GM23248 (cell line): ENCODE results near the gene EFHD1. TPM values are rescaled to one million over a fixed set of nuclear protein-coding genes. Genes with fewer than 3 reads are reported as not detected.

ENCODE experiments used
- DNase-seq: peaks from one replicate; pipeline ENCODE4 v3.0.0-alpha.2; 2015
- H2AFZ ChIP-seq: fragments of 200-600 bp; sonication (generic); 2 replicates; pipeline ENCODE4 v1.6.1; 2016; ENCODE audit warnings: antibody characterized with exemption
- H3F3A ChIP-seq: fragments of 200-600 bp; sonication (generic); 2 replicates; pipeline ENCODE4 v1.6.1; 2016; ENCODE audit warnings: mild to moderate bottlenecking, antibody characterized with exemption, mixed run types; ENCODE audit not compliant: insufficient read depth
- H3K27ac ChIP-seq: fragments of 200-600 bp; sonication (generic); 2 replicates; pipeline ENCODE4 v1.5.1; 2016; ENCODE audit warnings: mild to moderate bottlenecking
- H3K27me3 ChIP-seq: fragments of 200-600 bp; sonication (generic); replicated peaks from 2 replicates; pipeline ENCODE4 v1.6.1; 2016; ENCODE audit warnings: mild to moderate bottlenecking; ENCODE audit not compliant: insufficient read depth
- H3K36me3 ChIP-seq: fragments of 200-600 bp; sonication (generic); 2 replicates; pipeline ENCODE4 v1.6.1; 2016; ENCODE audit warnings: low read depth, mild to moderate bottlenecking
- H3K4me1 ChIP-seq: fragments of 200-600 bp; sonication (generic); 2 replicates; pipeline ENCODE4 v1.6.1; 2016; ENCODE audit warnings: mild to moderate bottlenecking; ENCODE audit not compliant: insufficient read depth
- H3K4me2 ChIP-seq: fragments of 200-600 bp; sonication (generic); one replicate; pipeline ENCODE4 v1.6.1; 2016; ENCODE audit warnings: mild to moderate bottlenecking; ENCODE audit not compliant: unreplicated experiment
- H3K4me3 ChIP-seq: fragments of 200-600 bp; sonication (generic); 2 replicates; pipeline ENCODE4 v1.5.1; 2016; ENCODE audit warnings: mild to moderate bottlenecking
- H3K79me2 ChIP-seq: fragments of 200-600 bp; sonication (generic); 2 replicates; pipeline ENCODE4 v1.6.1; 2016; ENCODE audit warnings: mild to moderate bottlenecking; ENCODE audit not compliant: insufficient read depth
- H3K9ac ChIP-seq: fragments of 200-600 bp; sonication (generic); 2 replicates; pipeline ENCODE4 v1.6.1; 2016; ENCODE audit warnings: mild to moderate bottlenecking
- H3K9me2 ChIP-seq: fragments of 200-600 bp; sonication (generic); 2 replicates; pipeline ENCODE4 v1.6.1; 2016; ENCODE audit warnings: mixed run types, mild to moderate bottlenecking, moderate library complexity; ENCODE audit not compliant: insufficient read depth
- H3K9me3 ChIP-seq: fragments of 200-600 bp; sonication (generic); one replicate; pipeline ENCODE4 v1.6.1; 2017; ENCODE audit warnings: low read depth
- H4K20me1 ChIP-seq: fragments of 200-600 bp; sonication (generic); 2 replicates; pipeline ENCODE4 v1.6.0; 2016; ENCODE audit not compliant: insufficient read depth
- EZH2 ChIP-seq: fragments of 200-600 bp; sonication (generic); IDR thresholded peaks from 2 replicates; pipeline ENCODE4 v1.6.1; 2018; ENCODE audit warnings: antibody characterized with exemption, mild to moderate bottlenecking; ENCODE audit not compliant: insufficient read depth, poor library complexity, severe bottlenecking
- EZH2phosphoT487 ChIP-seq: fragments of 200-600 bp; sonication (generic); IDR thresholded peaks from 2 replicates; pipeline ENCODE4 v1.6.1; 2018; ENCODE audit warnings: antibody characterized with exemption, moderate library complexity, mild to moderate bottlenecking, low read depth; ENCODE audit not compliant: insufficient read depth
- WGBS, 2 experiments: methylation state at CpG; one replicate each; pipeline ENCODE4 v1.1.6; 2015 to 2017; ENCODE audit warnings: low lambda C conversion rate in 2 of 2, low coverage in 1 of 2; ENCODE audit errors: missing lambda C conversion rate in 2 of 2; 5-methylcytosine and 5-hydroxymethylcytosine counted together
- in situ Hi-C: fragments of 300-500 bp; cut with MboI; formaldehyde crosslinking; loops from 2 replicates; pipeline ENCODE4 v1.15.0; 2020
- polyA plus RNA-seq: library from polyadenylated mRNA; unstranded; fragments of >200 nt; fragmentation: Nextera tagmentation; extraction: Ambion mirVana; gene quantifications from 2 replicates; pipeline ENCODE4 v1.2.1, GENCODE V29; 2016
- total RNA-seq: library from RNA; depleted of rRNA; stranded (reverse); fragments of >200 nt; shearing (Covaris generic); gene quantifications from 2 replicates; pipeline ENCODE4 v1.2.3, GENCODE V29; 2014

Gene EFHD1
- total and polyA plus RNA-seq, 2 experiments from 2014 or later, result not detected

GRCh38 chr2:232611559-232612218 lies 21.7 kb upstream of the EFHD1 start:
- Histone ChIP-seq H3K9ac (no peak overlapping the region), H3K9me2 (no peaks in the 10 kb centered on the region), H3K4me1 (no peaks in the 10 kb centered on the region), H3K36me3 (no peaks in the 10 kb centered on the region), H2AFZ (no peak overlapping the region), H3K4me2 (no peak overlapping the region), H3K27ac (no peak overlapping the region), H4K20me1 (no peaks in the 10 kb centered on the region), H3K4me3 (no peak overlapping the region), H3K27me3 (no peaks in the 10 kb centered on the region), H3K9me3 (no peaks in the 10 kb centered on the region), H3K79me2 (no peaks in the 10 kb centered on the region), H3F3A (no peaks in the 10 kb centered on the region)
- DNase-seq, result peak; percentile 44
- 28 to 32% methylated on average over 9 of the region's 9 CpGs for WGBS, 2 experiments
- in situ Hi-C loops, result no loop called here
- TF ChIP-seq EZH2, result no peak
- no peak for TF ChIP-seq EZH2phosphoT487

GRCh38 chr2:232613538-232614134 lies 19.8 kb upstream of the EFHD1 start:
- TF ChIP-seq EZH2phosphoT487, result no peak
- no peak for TF ChIP-seq EZH2
- Histone ChIP-seq H3K4me1 (no peaks in the 10 kb centered on the region), H3F3A (no peaks in the 10 kb centered on the region), H3K36me3 (no peaks in the 10 kb centered on the region), H2AFZ (no peak overlapping the region), H3K4me2 (no peak overlapping the region), H4K20me1 (no peaks in the 10 kb centered on the region), H3K9me2 (no peaks in the 10 kb centered on the region), H3K9me3 (no peaks in the 10 kb centered on the region), H3K79me2 (no peaks in the 10 kb centered on the region), H3K4me3 (no peak overlapping the region), H3K27me3 (no peaks in the 10 kb centered on the region), H3K9ac (no peak overlapping the region), H3K27ac (no peak overlapping the region)
- DNase-seq, result no peak
- in situ Hi-C loops, result no loop called here
- 44 to 56% methylated on average over 3 of the region's 3 CpGs for WGBS, 2 experiments

DNA sequence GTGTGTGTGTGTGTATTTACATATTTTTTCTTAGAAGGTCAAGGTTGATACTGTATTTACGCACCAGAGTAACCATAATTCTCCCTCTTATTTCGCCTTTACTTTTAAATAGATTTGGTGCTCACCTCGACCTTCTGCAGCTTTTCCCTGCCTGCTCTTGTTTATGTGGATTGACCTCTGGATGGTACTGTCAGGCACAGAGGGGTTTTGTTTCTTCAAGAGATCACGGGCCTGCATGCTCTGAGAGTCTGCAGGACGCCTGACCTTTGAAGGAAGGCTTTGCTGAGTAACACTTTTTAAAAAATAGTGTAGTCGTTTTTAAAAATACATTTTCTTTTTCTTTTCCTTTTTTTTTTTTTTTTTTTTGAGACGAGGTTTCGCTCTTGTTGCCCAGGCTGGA lies 18.1 kb upstream of the EFHD1 start:
- Histone ChIP-seq H3K79me2 (no peaks in the 10 kb centered on the region), H3F3A (no peaks in the 10 kb centered on the region), H3K9me3 (no peaks in the 10 kb centered on the region), H3K9me2 (no peaks in the 10 kb centered on the region), H3K27ac (no peak overlapping the region), H3K4me3 (no peak overlapping the region), H2AFZ (no peak overlapping the region), H3K4me2 (no peak overlapping the region), H3K27me3 (no peaks in the 10 kb centered on the region), H3K9ac (no peak overlapping the region), H3K4me1 (no peaks in the 10 kb centered on the region), H4K20me1 (no peaks in the 10 kb centered on the region), H3K36me3 (no peaks in the 10 kb centered on the region)
- DNase-seq, result no peak
- TF ChIP-seq EZH2phosphoT487, result no peak
- in situ Hi-C loops, result no loop called here
- WGBS, 2 experiments, result 59 to 60% methylated on average over 7 to 8 of the region's 8 CpGs

GRCh38 chr2:232621186-232621585 lies 12.2 kb upstream of the EFHD1 start:
- H3K36me3 ChIP-seq, result no peaks in the 10 kb centered on the region
- H3K9me2 ChIP-seq, result no peaks in the 10 kb centered on the region
- H3K79me2 ChIP-seq, result no peaks in the 10 kb centered on the region
- H2AFZ ChIP-seq, result no peak overlapping the region
- no peak overlapping the region for H3K4me2 ChIP-seq
- no peaks in the 10 kb centered on the region for H3K4me1 ChIP-seq
- no peak for DNase-seq
- no peak for TF ChIP-seq EZH2phosphoT487
- TF ChIP-seq EZH2, result no peak
- in situ Hi-C loops, result no loop called here
- no peaks in the 10 kb centered on the region for H3K9me3 ChIP-seq
- no peak overlapping the region for H3K9ac ChIP-seq
- no peaks in the 10 kb centered on the region for H3F3A ChIP-seq
- no peak overlapping the region for H3K4me3 ChIP-seq
- WGBS, 2 experiments, result 72% methylated on average over 9 of the region's 9 CpGs
- H4K20me1 ChIP-seq, result no peaks in the 10 kb centered on the region
- no peak overlapping the region for H3K27ac ChIP-seq
- H3K27me3 ChIP-seq, result peaks cover 7% of the 10 kb centered on the region; the same call in 1 of the 2 replicates

DNA sequence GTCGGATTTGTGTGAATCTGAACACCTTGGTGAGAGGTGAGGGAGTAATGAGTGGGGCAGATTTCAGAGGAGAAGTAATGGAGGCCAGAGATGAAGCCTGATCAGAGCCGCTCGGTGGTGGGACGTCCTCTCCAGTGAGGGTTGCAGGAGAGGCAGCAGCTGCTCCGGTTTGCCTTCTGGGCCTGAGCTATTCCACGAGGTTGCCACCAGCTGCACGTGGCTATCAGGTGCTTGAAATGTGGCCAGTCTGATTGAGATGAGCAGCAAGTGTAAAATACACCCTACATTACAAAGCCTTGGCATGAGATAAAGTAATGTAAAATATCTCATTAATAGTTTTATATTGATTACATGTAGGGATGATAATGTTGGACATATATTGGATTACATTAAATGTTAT lies 10.8 kb upstream of the EFHD1 start:
- no peaks in the 10 kb centered on the region for H3K79me2 ChIP-seq
- no peak overlapping the region for H3K4me2 ChIP-seq
- no peaks in the 10 kb centered on the region for H3K4me1 ChIP-seq
- peaks cover 13% of the 10 kb centered on the region for H3K27me3 ChIP-seq
- H3K9me3 ChIP-seq, result no peaks in the 10 kb centered on the region
- no peak overlapping the region for H3K4me3 ChIP-seq
- H4K20me1 ChIP-seq, result no peaks in the 10 kb centered on the region
- DNase-seq, result no peak
- H3F3A ChIP-seq, result no peaks in the 10 kb centered on the region
- no peak overlapping the region for H3K27ac ChIP-seq
- in situ Hi-C loops, result no loop called here
- WGBS, 2 experiments, result 36 to 42% methylated on average over 7 of the region's 7 CpGs
- no peak overlapping the region for H3K9ac ChIP-seq
- H3K36me3 ChIP-seq, result no peaks in the 10 kb centered on the region
- TF ChIP-seq EZH2phosphoT487, result no peak
- no peak for TF ChIP-seq EZH2
- no peaks in the 10 kb centered on the region for H3K9me2 ChIP-seq
- H2AFZ ChIP-seq, result no peak overlapping the region
